ENCODE measurements around the gene TNNC1. TPM values are rescaled to one million over a fixed set of nuclear protein-coding genes. Genes with fewer than 3 reads are reported as not detected.

Gene TNNC1
- total RNA-seq, 4 donors from 2014 or later: 3.0 to 4.4 (median 3.4) TPM; not detected in 1

GRCh38 chr3:52406791-52407510 lies 46.9 kb downstream of the TNNC1 start:
- no peaks in the 10 kb centered on the region for H3K36me3 ChIP-seq
- peaks cover 0 to 8% of the 10 kb centered on the region in 2 donors for H3K4me1 ChIP-seq
- DNase-seq: no peak
- H3K27me3 ChIP-seq: no peaks in the 10 kb centered on the region
- intact Hi-C loops (cut with DNase I; ENCODE audit: low total_unique reads): loop anchor here (5.0 kb wide), 1 partner anchor 125 kb away; no protein-coding TSS in a partner anchor
- no peaks in the 10 kb centered on the region for H3K9me3 ChIP-seq
- H3K27ac ChIP-seq: no peak overlapping the region
- no peak overlapping the region for H3K4me3 ChIP-seq
- no peak for TF ChIP-seq POLR2A (IDR thresholded peaks at IDR 0.05)
- no peak for TF ChIP-seq CTCF (IDR thresholded peaks at IDR 0.05)

- Histone ChIP-seq H3K27me3 (no peaks in the 10 kb centered on the region), H3K27ac (no peak overlapping the region), H3K4me3 (no peak overlapping the region), H3K36me3 (no peaks in the 10 kb centered on the region), H3K4me1 (peaks cover 0 to 5% of the 10 kb centered on the region in 2 donors), H3K9me3 (no peaks in the 10 kb centered on the region)
- DNase-seq: no peak
- TF ChIP-seq CTCF (IDR thresholded peaks at IDR 0.05): no peak
- TF ChIP-seq POLR2A (IDR thresholded peaks at IDR 0.05): no peak
- intact Hi-C loops (cut with DNase I; ENCODE audit: low total_unique reads): loop anchor here (5.0 kb wide), 1 partner anchor 124 kb away; no protein-coding TSS in a partner anchor
Measured at GRCh38 chr3:52406231-52406661, 47.6 kb downstream of the TNNC1 start.

- no peaks in the 10 kb centered on the region for H3K36me3 ChIP-seq
- intact Hi-C loops (cut with DNase I; ENCODE audit: low total_unique reads): loop anchor here (5.0 kb wide), 1 partner anchor 123 kb away; no protein-coding TSS in a partner anchor
Measured at GRCh38 chr3:52405601-52406110, 48.2 kb downstream of the TNNC1 start.

GRCh38 chr3:52405066-52405465 lies 48.8 kb downstream of the TNNC1 start:
- Histone ChIP-seq H3K4me3 (no peak overlapping the region), H3K4me1 (peaks cover 0 to 5% of the 10 kb centered on the region in 2 donors), H3K27me3 (no peaks in the 10 kb centered on the region), H3K36me3 (no peaks in the 10 kb centered on the region), H3K27ac (no peak overlapping the region), H3K9me3 (no peaks in the 10 kb centered on the region)
- no peak for DNase-seq
- no peak for TF ChIP-seq POLR2A (IDR thresholded peaks at IDR 0.05)
- no peak for TF ChIP-seq CTCF (IDR thresholded peaks at IDR 0.05)
- intact Hi-C loops (cut with DNase I; ENCODE audit: low total_unique reads): loop anchor here (5.0 kb wide), 1 partner anchor 123 kb away; no protein-coding TSS in a partner anchor

More at GRCh38 chr3:52405601-52406110, 48.2 kb downstream of the TNNC1 start:
- Histone ChIP-seq H3K4me1 (peaks cover 0 to 5% of the 10 kb centered on the region in 2 donors), H3K27me3 (no peaks in the 10 kb centered on the region), H3K4me3 (no peak overlapping the region), H3K9me3 (no peaks in the 10 kb centered on the region), H3K27ac (no peak overlapping the region)
- no peak for TF ChIP-seq CTCF (IDR thresholded peaks at IDR 0.05)
- TF ChIP-seq POLR2A (IDR thresholded peaks at IDR 0.05): no peak
- DNase-seq: no peak

- no peak for DNase-seq
- Histone ChIP-seq H3K9me3 (no peaks in the 10 kb centered on the region), H3K36me3 (no peaks in the 10 kb centered on the region), H3K4me1 (peaks cover 0 to 5% of the 10 kb centered on the region in 2 donors), H3K4me3 (no peak overlapping the region), H3K27ac (no peak overlapping the region), H3K27me3 (no peaks in the 10 kb centered on the region)
- intact Hi-C loops (cut with DNase I; ENCODE audit: low total_unique reads): no loop called here
- no peak for TF ChIP-seq POLR2A (IDR thresholded peaks at IDR 0.05)
- no peak for TF ChIP-seq CTCF (IDR thresholded peaks at IDR 0.05)
Measured at GRCh38 chr3:52404391-52404790, 49.5 kb downstream of the TNNC1 start.

Data from uterus (tissue), 4 donors.